WERI-Rb-1 (cell line): ENCODE data around the gene CFAP53.

Source experiments
- DNase-seq: peaks from one replicate; pipeline ENCODE4 v3.0.0-alpha.2; 2020
- H3K27ac ChIP-seq: fragments of 250-450 bp; sonication (Bioruptor Pico); 2 replicates; pipeline ENCODE4 v1.5.1; 2020; ENCODE audit warnings: mild to moderate bottlenecking, moderate library complexity
- H3K27me3 ChIP-seq: fragments of 250-450 bp; sonication (Bioruptor Pico); 2 replicates; pipeline ENCODE4 v1.5.1; 2021; ENCODE audit warnings: mild to moderate bottlenecking, low read depth, moderate library complexity; ENCODE audit not compliant: insufficient read depth, severe bottlenecking
- H3K36me3 ChIP-seq: fragments of 250-450 bp; sonication (Bioruptor Pico); 2 replicates; pipeline ENCODE4 v1.5.1; 2020; ENCODE audit warnings: mild to moderate bottlenecking, moderate library complexity
- H3K4me3 ChIP-seq: 2 replicates; pipeline ENCODE4 v1.5.1; 2011; ENCODE audit warnings: low read depth, mild to moderate bottlenecking, control low read depth, low read length
- H3K9me3 ChIP-seq: fragments of 250-450 bp; sonication (Bioruptor Pico); 2 replicates; pipeline ENCODE4 v1.5.1; 2021; ENCODE audit warnings: mild to moderate bottlenecking, moderate library complexity; ENCODE audit not compliant: severe bottlenecking
- TF ChIP-seq, protein P1 (sequence below): IDR thresholded peaks from 2 replicates; pipeline ENCODE4 v1.5.1; 2011; ENCODE audit warnings: low read depth, mild to moderate bottlenecking, control low read depth, inconsistent platforms, low read length

CFAP53 gene

DNA sequence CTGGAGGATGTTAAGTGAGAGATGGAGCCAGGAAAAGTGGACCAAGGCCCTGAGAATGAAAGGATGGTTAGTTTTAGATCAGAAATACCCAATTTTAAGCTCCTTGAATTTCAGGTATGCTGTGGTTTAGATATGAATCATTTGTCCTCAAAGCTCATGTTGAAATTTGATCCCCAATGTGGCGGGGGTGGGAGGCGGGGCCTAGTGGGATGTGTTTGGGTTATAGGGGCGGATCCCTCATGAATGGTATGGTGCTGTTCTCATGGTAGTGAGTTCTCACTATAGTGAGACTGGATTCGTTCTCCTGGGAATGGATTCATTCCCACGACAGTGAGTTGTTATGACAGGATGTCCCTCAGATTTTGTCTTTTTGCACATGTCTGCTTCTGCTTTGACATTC, 82.7 kb downstream of the CFAP53 start:
- H3K36me3 ChIP-seq, result no peaks in the 10 kb centered on the region
- no peak overlapping the region for H3K27ac ChIP-seq
- H3K9me3 ChIP-seq, result no peaks in the 10 kb centered on the region
- no peak for DNase-seq
- no peak overlapping the region for H3K4me3 ChIP-seq
- TF ChIP-seq, protein P1, sequence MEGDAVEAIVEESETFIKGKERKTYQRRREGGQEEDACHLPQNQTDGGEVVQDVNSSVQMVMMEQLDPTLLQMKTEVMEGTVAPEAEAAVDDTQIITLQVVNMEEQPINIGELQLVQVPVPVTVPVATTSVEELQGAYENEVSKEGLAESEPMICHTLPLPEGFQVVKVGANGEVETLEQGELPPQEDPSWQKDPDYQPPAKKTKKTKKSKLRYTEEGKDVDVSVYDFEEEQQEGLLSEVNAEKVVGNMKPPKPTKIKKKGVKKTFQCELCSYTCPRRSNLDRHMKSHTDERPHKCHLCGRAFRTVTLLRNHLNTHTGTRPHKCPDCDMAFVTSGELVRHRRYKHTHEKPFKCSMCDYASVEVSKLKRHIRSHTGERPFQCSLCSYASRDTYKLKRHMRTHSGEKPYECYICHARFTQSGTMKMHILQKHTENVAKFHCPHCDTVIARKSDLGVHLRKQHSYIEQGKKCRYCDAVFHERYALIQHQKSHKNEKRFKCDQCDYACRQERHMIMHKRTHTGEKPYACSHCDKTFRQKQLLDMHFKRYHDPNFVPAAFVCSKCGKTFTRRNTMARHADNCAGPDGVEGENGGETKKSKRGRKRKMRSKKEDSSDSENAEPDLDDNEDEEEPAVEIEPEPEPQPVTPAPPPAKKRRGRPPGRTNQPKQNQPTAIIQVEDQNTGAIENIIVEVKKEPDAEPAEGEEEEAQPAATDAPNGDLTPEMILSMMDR, result no peak
- no peaks in the 10 kb centered on the region for H3K27me3 ChIP-seq

DNA sequence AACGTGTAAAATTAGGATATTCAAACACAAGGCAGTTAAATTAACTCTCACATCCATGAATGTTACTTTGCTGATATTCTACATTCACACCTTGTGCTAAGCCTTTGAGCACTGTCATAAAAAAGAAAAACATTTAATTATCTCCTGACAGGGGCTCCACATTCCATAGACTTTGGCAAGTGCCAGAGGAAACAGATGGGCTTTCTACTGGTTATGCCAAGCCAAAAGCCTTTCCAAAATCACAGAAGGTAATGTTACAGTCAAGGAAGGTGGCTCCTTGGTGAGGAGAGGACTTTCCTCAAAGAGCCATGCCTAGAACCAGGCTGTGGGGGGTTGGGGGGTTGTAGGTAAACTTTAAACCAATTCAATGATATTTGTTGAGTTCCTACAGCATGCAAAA, 83.8 kb downstream of the CFAP53 start:
- H3K27me3 ChIP-seq, result no peaks in the 10 kb centered on the region
- no peaks in the 10 kb centered on the region for H3K36me3 ChIP-seq
- DNase-seq, result no peak

DNA sequence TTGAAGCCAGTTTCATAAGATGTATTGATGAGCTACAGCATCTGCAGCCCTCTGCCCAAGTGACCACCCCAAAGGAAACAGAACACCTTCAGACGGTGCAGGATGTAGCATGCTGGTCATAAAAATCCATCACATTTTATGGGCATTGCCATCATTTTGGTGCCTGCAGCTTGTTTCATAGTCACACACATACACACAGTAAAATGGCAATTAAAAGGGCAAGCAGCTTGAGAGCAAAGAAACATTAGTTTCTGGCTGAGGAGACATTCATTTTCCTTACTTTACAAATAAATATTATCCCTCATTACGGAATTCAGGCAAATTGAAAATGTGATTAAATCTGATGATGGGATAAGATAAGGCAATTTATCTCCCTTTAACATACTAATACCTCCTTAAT, 84.7 kb downstream of the CFAP53 start:
- TF ChIP-seq, protein P1, result no peak
- H3K27me3 ChIP-seq, result no peaks in the 10 kb centered on the region
- H3K4me3 ChIP-seq, result no peak overlapping the region
- DNase-seq, result no peak
- no peaks in the 10 kb centered on the region for H3K9me3 ChIP-seq
- H3K27ac ChIP-seq, result no peak overlapping the region
- H3K36me3 ChIP-seq, result no peaks in the 10 kb centered on the region

More for the DNA sequence above, 83.8 kb downstream of the CFAP53 start:
- no peaks in the 10 kb centered on the region for H3K9me3 ChIP-seq
- H3K27ac ChIP-seq, result no peak overlapping the region
- TF ChIP-seq, protein P1, result no peak
- no peak overlapping the region for H3K4me3 ChIP-seq

DNA sequence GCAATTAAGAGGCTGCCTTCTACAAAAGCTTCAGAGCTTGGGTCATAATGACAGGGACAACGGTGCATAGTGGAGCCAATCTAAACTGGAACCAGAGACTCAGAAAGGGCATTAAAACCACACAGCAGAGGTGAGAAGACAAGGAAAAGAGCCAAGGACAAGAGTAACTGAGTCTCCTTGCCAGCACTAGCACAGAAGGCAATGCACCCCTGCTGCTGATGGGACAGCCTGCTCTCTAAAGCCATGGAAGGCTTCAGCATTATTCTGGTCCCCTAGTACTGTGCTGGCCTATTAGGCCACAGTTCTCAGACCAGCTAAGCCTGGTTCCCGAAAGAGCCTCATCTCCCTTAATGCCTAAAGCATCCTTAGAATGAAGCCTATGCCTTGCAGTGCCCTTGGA, 86.8 kb downstream of the CFAP53 start:
- H3K27ac ChIP-seq, result no peak overlapping the region
- TF ChIP-seq, protein P1, result no peak
- DNase-seq, result no peak
- no peaks in the 10 kb centered on the region for H3K27me3 ChIP-seq
- no peaks in the 10 kb centered on the region for H3K9me3 ChIP-seq
- no peak overlapping the region for H3K4me3 ChIP-seq
- H3K36me3 ChIP-seq, result no peaks in the 10 kb centered on the region

DNA sequence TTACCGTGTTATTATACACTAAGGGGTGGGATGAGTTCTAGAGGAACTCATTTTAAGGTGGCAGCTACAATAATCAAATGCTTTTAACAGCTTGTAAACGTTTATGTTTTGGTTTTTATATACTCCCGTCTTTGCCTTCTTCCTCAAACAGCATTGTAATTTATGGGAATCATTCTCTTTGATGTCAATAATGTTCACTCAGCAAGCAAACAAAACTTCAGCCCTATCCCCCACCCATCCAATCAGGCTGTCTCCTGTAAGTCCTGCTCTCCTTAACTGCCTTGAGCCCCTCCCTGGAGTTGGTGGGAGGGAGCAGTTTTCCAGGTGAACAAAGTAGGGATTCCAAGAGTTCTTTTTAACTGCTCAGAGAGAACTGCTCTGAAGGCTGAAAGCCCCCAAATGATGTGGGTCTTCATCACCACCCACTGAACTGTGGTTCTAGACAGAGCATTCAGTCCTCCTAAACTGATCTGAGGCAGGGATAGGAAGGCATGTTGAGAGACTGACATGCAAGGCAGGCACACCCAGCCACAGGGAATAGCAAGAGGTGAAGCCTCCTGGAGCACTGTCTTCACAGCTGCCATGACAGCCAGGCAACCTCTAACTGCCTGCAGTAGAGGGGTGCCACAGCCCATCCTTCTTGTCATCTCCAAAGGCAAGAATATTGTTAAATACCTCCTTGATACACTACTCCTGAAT, 88.9 kb downstream of the CFAP53 start:
- H3K4me3 ChIP-seq, result no peak overlapping the region
- TF ChIP-seq, protein P1, result no peak
- H3K36me3 ChIP-seq, result no peaks in the 10 kb centered on the region
- no peak for DNase-seq
- no peak overlapping the region for H3K27ac ChIP-seq
- no peaks in the 10 kb centered on the region for H3K9me3 ChIP-seq
- H3K27me3 ChIP-seq, result no peaks in the 10 kb centered on the region
